Stimulated activated CD8-positive, alpha-beta memory T cell treated with anti-CD3 and anti-CD28 coated beads, Interleukin-7, amount 100 ng/mL, for 4 hours (primary cell): Measurements from ENCODE around the gene MYO3B.
"Not testable (repeated sequence)": the region's sequence is repeated elsewhere in the genome, so short reads cannot be mapped to it uniquely, and the experiment has no call there.

Experiments used
- DNase-seq, 2 donors: peaks; one replicate each; pipeline ENCODE4 v3.0.0-alpha.2; 2020; ENCODE audit warnings: low read depth in 2 of 2

Gene MYO3B

DNA sequence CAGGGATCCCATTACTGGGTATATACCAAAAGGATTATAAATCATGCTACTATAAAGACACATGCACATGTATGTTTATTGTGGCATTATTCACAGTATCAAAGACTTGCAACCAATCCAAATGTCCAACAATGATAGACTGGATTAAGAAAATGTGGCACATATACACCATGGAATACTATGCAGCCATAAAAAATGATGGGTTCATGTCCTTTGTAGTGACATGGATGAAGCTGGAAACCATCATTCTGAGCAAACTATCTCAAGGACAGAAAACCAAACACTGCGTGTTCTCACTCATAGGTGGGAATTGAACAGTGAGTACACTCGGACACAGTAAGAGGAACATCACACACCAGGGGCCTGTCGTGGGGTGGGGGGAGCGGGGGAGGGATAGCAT is 457.1 kb downstream of the MYO3B start:
- DNase-seq = not testable (repeated sequence)

DNA sequence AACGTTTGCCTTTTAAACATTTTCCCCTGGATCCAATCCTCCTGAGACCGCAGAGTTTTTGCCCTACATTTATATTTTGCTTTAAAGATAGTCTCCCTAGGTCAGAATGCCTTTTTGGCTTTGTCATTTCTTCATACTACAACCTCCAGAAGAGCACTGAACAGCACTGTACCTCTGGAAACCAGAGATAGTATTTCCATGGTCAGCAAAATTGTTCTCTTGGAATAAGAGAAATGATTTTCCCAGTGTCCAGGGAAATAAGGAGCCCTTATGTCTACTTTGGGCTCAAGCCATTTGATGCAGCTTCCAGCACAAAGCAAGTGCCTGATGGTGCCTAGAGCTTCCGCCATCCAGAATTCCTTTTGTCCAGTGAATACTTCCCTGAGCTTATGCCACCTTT is 461.7 kb downstream of the MYO3B start:
- DNase-seq = no peak

DNA sequence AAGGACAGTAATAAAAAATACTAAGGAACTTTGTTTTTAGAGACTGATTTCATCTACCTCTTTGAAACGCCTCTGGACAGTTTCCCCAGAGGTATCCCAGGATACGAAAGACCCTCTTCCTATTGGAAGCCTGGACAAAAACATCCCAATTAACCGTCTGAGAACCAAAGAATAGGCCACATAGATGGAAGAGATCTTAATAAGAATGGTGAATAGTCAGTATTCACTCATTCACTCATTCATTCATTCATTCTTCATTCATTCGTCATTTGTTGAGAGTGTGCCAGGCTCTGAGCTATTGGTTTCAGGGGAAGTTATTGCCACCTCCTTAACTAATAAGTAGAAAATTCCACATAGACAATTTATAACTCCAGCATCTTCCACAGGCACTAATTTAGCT is 464.0 kb downstream of the MYO3B start:
- no peak for DNase-seq

DNA sequence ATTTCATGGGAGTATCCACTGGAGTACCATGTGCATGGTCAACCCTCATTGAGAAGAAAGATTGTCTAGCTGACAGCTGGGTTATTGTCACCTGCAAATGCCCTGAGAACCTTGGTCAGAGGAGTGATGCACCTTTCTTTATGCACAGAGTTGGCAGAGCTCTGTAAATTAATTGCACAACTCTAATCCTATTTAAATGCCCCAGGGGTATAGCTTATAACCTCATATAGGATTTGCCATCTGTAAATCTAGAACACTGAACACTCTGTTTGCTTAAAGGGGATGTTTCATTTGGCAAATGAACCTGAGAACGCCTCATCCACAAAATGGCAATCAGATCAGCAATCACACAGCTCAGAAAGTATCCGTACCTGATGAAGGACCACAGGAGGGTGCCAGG is 465.4 kb downstream of the MYO3B start:
- DNase-seq = no peak

DNA sequence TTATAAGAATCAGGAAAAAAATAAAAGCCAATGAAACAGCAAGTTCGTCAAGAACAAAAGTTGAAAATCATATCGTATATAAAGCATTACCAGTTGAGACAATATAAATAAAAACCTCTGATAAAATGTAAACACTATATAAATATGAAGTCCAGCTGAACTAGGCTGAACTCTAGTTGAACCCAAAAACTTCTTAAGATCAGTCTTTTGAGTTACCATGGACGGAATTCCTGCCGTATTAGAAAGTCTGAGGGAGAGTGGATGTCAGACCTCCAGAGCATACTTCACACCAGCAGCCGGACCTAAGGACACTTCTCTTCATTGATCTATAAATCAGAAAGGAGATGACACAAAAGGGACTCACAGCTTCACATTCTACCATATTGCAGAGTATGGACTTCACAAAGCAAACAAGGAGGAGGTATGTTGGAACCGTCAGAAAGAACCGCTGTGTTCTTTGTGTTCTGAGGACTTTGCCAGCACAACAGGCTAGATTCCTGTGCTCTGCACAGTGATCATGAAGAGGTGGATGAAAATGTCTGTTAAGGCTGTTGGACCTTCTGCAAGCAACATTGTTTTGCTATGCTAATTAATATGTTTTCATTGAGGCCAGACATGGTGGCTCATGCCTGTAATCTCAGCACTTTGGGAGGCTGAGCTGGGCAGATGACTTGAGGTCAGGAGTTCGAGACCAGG is 469.9 kb downstream of the MYO3B start:
- DNase-seq = no peak

DNA sequence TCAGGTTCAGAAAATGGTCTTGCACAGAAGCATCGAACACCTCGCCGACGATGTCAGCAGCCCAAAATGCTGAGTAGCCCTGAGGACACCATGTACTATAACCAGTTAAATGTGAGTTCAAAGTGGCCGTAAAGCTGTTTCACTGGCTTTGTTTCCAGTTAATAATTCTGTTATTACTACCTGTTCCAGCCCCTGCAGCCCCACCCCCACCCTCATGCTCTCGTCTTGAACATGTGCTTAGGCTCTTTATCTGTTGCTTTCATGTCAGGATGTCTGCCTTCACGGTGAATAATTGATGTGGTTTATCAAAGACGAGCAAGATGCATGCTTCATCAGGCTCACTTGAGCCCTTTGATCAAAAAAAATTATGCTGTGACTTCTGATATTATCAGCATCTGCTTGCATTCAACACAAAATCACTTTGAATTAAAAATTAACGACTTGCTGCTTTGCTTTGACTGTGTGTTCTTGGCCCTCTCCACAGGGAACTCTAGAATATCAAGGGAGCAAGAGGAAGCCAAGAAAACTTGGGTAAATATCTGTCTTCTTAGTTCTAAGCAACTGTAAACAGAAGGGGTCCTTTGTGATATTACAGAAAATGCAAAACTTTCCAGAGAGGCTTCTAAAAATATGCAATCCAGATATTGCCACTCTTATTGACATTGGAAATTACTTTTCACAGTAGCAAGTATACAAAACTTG is 473.8 kb downstream of the MYO3B start:
- peak; percentile 0 to 9 for DNase-seq

DNA sequence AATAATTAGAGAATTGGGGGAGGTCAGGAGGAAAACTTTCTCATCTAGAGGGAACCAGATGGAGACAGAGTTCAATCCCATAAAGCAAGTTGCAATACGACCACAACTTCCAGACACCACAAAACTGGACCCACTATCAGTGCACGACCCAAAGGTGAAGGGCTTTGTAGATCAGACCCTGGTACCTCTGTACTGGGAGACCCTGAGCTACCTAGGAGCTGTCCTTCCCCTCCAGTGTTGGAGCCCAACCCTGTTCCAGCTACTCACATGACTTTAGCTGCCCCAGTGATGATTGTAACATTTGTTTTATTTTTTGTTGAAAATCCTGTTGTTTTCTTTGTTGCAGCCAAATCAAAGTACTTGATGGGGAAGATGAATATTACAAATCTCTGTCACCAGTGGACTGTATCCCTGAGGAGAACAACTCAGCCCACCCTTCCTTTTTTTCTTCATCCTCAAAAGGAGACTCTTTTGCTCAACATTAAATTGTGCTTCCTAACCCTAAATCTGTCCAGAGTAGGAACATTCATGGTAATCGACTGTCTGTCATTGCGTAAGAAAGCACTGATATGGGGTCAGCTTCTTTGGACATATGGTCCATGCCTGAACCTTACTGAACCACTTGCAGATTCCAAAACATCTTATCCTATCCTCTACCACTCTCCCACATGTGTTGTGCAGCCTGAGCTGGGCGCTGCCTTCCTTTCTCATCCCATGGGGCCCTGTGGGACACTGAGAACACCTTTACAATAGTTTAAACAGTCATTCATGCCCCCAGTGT is 474.9 kb downstream of the MYO3B start:
- no peak for DNase-seq

DNA sequence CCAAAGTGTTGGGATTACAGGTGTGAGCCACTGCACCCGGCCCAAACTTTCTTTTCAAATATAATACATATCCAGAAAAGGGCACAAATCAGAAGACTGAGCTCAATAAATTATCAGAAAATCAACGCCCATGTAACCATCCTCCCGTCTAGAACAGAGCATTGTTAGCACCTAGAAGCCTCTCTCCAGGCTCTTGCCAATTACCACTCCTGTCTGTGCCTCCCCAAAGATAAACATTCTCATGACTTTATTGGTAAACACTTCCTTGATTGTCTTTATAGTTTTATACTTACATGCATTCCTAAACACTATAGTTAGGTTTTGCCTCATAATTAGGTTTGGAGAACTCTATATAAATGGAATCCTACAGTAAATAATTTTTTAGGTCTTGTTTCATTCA is 478.7 kb downstream of the MYO3B start:
- no peak for DNase-seq

DNA sequence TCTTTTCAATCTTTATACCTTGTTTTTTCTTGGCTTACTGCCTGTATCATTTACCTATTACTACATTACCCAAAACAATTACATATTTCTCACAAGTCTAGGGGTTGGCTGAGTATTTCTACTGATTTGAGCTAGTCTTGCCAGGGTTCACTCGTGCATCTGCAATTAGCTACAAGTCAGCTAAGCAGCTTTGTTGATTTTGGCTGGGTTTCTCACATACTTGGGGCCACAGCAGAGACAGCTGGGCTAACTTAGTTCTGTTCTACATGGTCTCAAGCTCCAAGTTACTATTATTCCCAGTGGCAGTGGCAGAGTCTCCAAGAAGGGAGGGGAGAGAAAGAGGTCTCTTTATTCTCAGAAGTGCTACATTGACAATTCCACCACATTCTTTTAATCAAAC is 482.5 kb downstream of the MYO3B start:
- no peak for DNase-seq

DNA sequence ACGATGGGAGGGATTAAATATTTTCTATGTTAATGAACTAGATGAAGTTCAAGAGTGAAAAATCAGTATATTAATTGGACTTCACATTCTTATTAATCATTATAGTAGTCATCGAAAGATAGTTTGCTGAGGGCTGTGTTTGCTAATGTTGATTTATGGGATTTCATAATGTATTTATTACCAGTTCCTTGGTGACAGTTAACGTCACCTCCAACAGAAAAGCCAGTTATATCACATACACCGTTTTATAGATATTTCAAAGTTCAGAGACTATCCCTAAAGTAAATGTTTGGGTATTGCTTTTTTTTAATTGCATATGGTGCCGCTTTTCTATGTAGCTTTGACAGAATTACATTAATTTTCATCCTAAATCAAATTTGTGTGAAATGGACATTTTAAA is 487.8 kb downstream of the MYO3B start:
- DNase-seq = no peak

DNA sequence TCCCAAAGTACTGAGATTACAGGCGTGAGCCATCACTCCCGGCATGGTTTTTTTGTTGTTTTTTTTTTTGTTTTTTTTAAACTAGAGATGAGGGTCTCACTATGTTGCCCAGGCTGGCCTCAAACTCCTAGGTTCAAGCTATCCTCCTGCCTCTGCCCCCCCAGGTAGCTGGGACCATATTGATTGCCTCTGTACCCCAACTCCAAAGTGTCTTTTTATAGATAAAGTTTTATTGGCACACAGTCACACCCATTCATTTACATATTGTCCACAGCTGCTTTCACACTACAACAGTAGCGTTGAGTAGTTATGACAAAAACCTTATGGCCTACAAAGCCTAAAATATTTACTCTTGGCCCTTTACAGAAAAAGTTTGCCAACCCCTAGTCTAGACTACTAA is 492.0 kb downstream of the MYO3B start:
- no peak for DNase-seq

DNA sequence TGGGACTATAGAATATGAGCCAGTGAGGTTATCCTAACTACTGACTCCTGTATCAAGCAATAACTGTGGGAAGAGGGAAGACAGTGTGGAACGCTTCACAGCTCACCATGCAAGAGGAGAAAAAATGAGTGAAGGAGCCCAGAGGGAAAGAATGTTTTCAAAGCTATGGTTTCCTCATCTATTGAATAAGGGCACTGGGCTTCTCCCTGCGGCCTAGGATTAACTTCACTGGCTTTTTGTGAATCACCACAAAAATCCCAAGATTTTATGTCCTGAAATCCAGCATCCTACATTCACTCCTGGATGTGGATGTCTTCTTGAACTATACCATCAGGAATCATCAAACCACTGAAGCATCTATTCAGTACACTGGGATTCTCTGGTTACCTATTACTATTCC is 492.7 kb downstream of the MYO3B start:
- no peak for DNase-seq

DNA sequence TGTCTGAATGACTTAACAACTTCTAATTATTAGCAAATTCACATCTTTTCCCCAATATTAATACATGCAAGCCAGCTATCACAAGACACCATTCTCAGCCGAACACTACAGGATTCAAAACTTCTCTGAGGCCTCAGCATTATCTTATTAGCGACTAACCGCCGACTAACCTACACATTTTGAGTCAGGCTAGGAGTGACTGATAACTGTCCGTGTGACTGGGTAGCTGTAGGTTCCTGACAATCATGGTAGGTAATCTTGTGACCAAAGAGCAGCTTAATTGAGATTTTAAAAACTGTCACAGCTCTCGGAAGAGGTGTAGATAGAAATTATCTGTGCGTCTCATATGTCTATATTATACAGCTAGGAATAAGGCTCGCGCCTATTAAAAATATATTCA is 493.1 kb downstream of the MYO3B start:
- no peak for DNase-seq

DNA sequence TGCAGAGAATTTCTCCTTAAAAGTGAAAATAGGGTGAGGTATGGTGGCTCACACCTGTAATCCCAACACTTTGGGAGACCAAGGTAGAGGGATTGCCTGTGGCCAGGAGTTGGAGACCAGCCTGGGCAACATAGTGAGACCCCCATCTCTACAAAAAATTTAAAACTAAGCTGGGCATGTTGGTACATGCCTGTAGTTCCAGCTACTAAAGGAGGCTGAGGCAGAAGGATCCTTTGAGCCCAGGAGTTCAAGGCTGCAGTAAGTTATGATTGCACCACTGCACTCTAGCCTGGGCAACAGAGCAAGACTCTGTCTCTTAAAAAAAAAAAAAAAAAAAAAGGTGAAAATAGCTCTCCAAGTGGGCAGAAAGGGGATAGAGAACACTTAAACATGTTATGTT is 496.3 kb downstream of the MYO3B start:
- not testable (repeated sequence) for DNase-seq

DNA sequence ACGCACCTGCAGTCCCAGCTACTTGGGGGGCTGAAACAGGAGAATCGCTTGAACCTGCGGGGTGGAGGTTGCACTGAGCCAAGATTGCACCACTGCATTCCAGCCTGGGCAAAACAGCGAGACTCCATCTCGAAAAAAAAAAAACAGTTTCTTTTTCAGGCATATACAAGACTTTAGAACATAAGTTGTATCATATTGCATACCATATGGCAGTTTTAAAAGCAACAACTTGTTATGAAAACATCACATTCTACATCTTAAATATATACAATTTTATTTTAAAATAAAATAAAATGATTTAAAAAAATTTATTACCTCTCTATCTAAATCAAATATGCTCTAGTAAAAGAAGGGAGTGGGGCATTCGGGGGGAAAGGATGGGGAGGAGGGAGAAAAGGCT is 497.8 kb downstream of the MYO3B start:
- DNase-seq = no peak

DNA sequence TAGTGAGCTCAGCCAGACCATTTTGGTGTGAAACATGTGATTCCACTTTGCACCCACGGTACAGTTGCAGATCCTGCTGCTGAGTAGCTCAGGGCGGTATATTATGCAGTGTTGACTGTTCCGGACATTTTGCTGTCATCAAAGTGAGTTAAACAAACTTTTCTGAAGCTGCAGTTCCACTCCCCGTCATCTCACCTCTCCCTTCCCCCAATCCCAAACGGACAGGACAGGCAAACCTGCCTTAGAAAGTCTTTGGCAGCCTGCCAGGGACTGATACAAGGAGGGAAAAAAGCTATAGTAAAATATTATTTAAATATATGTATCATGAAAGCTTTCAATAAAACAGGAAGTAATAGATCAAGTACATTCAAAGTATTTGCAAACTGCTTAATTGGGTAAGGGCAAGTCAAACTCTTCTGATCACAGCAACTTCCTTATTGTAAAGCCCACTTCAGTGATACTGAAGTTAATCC is 501.7 kb downstream of the MYO3B start:
- no peak for DNase-seq

DNA sequence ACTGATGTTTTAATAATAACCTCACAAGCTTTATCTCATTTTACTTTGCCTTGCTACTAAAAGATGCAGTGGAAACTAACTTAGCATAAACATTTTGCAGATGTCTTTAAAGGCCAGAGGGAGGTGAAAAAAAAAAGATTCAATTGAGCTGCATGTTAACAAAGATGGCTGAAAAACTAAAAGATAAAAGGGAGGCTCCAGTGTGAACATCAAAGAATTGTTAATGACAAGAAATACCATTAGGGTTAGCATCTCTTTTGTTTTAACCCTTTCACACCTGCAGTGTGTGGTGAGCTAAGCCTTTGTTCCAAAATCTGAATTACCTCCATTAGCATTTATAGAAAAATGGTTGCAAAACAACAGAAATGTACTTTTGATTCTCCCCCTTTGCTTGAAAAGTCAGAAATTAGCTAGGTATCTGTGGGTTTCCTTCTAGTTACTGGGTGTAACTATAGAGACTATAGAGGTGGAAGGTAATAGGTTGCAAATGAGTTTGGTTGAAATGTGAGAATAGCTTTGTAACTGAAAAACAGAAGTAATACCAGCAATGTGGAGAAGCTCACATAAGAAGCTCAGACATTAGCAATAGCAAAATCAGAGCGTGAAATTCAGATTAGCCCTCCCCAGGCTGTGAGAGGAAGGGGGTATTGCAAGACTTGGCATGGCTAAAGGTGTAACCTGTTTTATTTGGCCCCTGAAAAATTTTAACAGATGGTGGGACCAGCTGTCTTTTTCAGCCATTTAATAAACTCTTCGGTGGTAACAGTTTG is 502.4 kb downstream of the MYO3B start:
- DNase-seq = no peak

DNA sequence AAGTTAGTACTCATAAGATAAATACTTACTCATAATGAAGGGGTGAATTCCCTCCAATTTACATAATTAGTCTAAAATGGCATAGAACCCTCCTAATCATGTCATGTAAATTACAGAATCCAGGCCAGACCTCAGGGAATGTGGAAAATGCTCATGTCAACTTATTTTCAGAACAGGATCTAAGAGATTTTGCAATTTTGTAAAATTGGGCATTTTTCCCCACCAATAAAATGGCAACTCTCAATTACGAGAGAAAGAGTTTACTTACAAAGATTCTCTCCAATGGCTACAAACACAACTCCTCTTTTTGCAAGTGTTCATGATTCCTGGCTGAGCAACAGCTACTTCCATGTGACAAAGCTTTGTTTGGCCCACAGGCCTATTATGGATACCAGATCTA is 503.4 kb downstream of the MYO3B start:
- DNase-seq = no peak

DNA sequence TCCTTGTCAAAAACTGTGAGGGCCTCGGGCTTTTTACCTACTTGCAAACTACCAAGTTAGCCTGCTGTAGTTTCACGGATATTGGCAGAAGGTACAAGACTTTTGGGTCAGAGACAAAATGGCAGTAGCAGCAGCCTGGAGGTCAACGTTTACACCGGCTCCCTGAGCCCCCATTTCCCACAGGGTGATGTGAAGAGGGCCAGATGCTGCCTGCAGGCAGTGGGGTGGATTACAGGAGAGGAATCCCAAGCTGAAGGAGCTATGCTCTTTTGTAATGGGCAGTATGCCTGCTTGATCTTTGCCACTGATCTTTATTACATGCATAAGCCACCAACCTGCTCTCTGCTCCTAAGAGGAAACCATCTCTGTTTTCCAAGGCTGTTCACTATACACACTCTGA is 507.6 kb downstream of the MYO3B start:
- no peak for DNase-seq

DNA sequence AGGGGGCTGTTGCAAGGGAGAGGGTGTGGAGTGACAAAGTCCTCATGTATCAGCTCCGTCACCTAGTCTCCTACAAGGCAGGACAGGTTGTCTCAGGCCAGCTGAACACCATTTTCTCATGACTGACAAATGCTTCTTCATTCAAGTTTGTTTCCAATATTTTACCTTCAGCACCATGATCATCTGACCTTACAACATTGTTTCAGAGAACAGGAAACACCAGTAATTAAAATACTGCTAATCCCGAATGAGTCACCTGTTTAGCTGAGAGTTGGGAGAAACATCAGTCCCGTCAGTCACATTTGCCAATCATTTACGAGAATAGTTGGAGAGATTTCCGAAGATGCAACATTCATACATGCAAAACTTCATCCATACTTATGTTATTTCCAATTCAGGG is 511.5 kb downstream of the MYO3B start:
- no peak for DNase-seq

DNA sequence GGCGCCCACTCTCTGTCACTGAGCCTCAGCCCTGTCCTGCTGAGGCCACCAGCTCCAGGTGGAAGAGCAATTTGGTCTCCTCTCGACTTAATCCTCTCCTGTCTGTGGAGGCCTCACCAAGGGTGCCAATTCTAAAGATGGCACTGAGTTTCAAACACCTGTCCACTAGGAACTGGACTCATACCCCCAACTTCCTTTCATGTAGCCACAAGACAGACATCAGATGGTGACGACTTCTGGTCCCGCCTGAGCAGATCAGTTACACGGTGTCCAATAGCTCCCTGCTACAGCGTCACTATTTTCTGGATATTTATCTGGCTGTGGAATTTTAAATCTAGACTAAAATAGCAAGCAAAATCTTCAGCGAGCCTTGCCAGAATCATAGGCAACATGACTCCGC is 512.7 kb downstream of the MYO3B start:
- no peak for DNase-seq

DNA sequence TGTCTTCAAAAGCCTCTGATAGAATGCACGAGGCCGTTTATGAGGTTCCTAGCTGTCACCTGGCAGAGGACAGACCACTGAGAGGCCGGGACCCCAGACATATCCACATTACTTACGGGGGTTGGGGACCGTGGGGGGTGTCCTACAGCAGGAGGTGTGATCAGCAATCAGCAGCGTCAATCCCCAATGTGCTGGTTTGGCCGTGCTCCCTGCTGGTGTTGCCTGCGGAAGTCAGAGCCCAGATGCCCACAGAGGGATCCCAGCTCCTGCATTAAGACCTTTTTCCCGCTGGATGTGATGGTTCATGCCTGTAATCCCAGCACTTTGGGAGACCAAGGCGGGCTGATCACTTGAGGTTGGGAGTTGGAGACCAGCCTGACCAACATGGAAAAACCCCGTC is 516.4 kb downstream of the MYO3B start:
- DNase-seq = no peak
